ENCODE measurements around the gene UBE2E2. TPM values are rescaled to one million over a fixed set of nuclear protein-coding genes. Genes with fewer than 3 reads are reported as not detected.
"Not testable (repeated sequence)": the region's sequence is repeated elsewhere in the genome, so short reads cannot be mapped to it uniquely, and the experiment has no call there.

UBE2E2 gene
- total RNA-seq, 1 donor from 2014 or later, result 91.0 TPM

- ATAC-seq (no peak), DNase-seq (ENCODE audit: low spot score) (no peak)
- intact Hi-C loops (cut with DNase I), result no loop called here
These were observed 405.5 kb downstream of the UBE2E2 start for GRCh38 chr3:23608650-23609049.

- ATAC-seq (peak; percentile 91), DNase-seq (ENCODE audit: low spot score) (peak; percentile 83)
- intact Hi-C loops (cut with DNase I), result no loop called here
These were observed 408.7 kb downstream of the UBE2E2 start for GRCh38 chr3:23611737-23612295.

GRCh38 chr3:23612296-23612891 lies 409.3 kb downstream of the UBE2E2 start:
- intact Hi-C loops (cut with DNase I), result no loop called here
- peak; percentile 71 for ATAC-seq

GRCh38 chr3:23615068-23615467 lies 411.9 kb downstream of the UBE2E2 start:
- ATAC-seq (no peak), DNase-seq (ENCODE audit: low spot score) (no peak)
- intact Hi-C loops (cut with DNase I), result no loop called here

More at GRCh38 chr3:23612296-23612891, 409.3 kb downstream of the UBE2E2 start:
- no peak for DNase-seq (ENCODE audit: low spot score)

GRCh38 chr3:23618475-23618874 lies 415.3 kb downstream of the UBE2E2 start:
- intact Hi-C loops (cut with DNase I); ATAC-seq; DNase-seq (ENCODE audit: low spot score): not testable (repeated sequence)

GRCh38 chr3:23619705-23620637 lies 416.8 kb downstream of the UBE2E2 start:
- intact Hi-C loops (cut with DNase I), result no loop called here
- no peak for ATAC-seq

GRCh38 chr3:23620638-23621015 lies 417.5 kb downstream of the UBE2E2 start:
- ATAC-seq (no peak), DNase-seq (ENCODE audit: low spot score) (no peak)
- intact Hi-C loops (cut with DNase I), result no loop called here

More at GRCh38 chr3:23619705-23620637, 416.8 kb downstream of the UBE2E2 start:
- no peak for DNase-seq (ENCODE audit: low spot score)

GRCh38 chr3:23623844-23624243 lies 420.7 kb downstream of the UBE2E2 start:
- ATAC-seq (no peak), DNase-seq (ENCODE audit: low spot score) (no peak)
- intact Hi-C loops (cut with DNase I), result no loop called here

- intact Hi-C loops (cut with DNase I), result no loop called here
- DNase-seq (ENCODE audit: low spot score) (no peak), ATAC-seq (no peak)
These were observed 421.2 kb downstream of the UBE2E2 start for GRCh38 chr3:23624305-23624704.

- intact Hi-C loops (cut with DNase I), result no loop called here
- DNase-seq (ENCODE audit: low spot score) (no peak), ATAC-seq (no peak)
These were observed 423.3 kb downstream of the UBE2E2 start for GRCh38 chr3:23626442-23626841.

GRCh38 chr3:23629181-23629894 lies 426.2 kb downstream of the UBE2E2 start:
- ATAC-seq, result peak; percentile 55
- DNase-seq (ENCODE audit: low spot score), result no peak
- intact Hi-C loops (cut with DNase I), result no loop called here

- intact Hi-C loops (cut with DNase I), result no loop called here
- no peak for DNase-seq (ENCODE audit: low spot score)
- ATAC-seq, result peak; percentile 59
These were observed 430.3 kb downstream of the UBE2E2 start for GRCh38 chr3:23633261-23633960.

GRCh38 chr3:23637339-23637738 lies 434.2 kb downstream of the UBE2E2 start:
- DNase-seq (ENCODE audit: low spot score) (no peak), ATAC-seq (no peak)
- intact Hi-C loops (cut with DNase I), result no loop called here

- ATAC-seq (no peak), DNase-seq (ENCODE audit: low spot score) (no peak)
- intact Hi-C loops (cut with DNase I), result no loop called here
These were observed 437.5 kb downstream of the UBE2E2 start for GRCh38 chr3:23640471-23641146.
